OCI-LY7 (cell line): ENCODE measurements around the gene BLCAP. TPM values are rescaled to one million over a fixed set of nuclear protein-coding genes. Genes with fewer than 3 reads are reported as not detected.

Source experiments
- BruUV-seq: library from RNA; stranded (reverse); fragments of 400-500 nt; replicated peaks from 2 replicates; lab custom pipeline; 2021; lab: Mats Ljungman, UMichigan
- CTCF ChIA-PET: fragments of 300-600 bp; sonication (Branson Sonifier 250); formaldehyde crosslinking; loops from one replicate; lab custom pipeline; 2022; ENCODE audit warnings: antibody characterized with exemption; ENCODE audit not compliant: unreplicated experiment; lab: Charles Lee
- POLR2A ChIA-PET: fragments of 300-600 bp; sonication (Branson Sonifier 250); formaldehyde crosslinking; loops from one replicate; lab custom pipeline; 2022; ENCODE audit warnings: antibody characterized with exemption; lab: Charles Lee
- DNase-seq: peaks from one replicate; pipeline ENCODE4 v3.0.0-alpha.2; 2015; ENCODE audit warnings: low spot score
- H2AFZ ChIP-seq: fragments of 200-600 bp; sonication (generic), shearing (Covaris generic); 2 replicates; pipeline ENCODE4 v1.6.1; 2014; ENCODE audit warnings: mild to moderate bottlenecking, antibody characterized with exemption, low read length, moderate library complexity
- H3K27ac ChIP-seq: fragments of 200-600 bp; sonication (generic); 2 replicates; pipeline ENCODE4 v1.5.1; 2014; ENCODE audit warnings: mixed run types, low read depth, mild to moderate bottlenecking, moderate library complexity, low read length, inconsistent platforms; ENCODE audit not compliant: poor library complexity, severe bottlenecking
- H3K36me3 ChIP-seq: fragments of 200-600 bp; sonication (generic); 2 replicates; pipeline ENCODE4 v1.6.1; 2014; ENCODE audit warnings: mild to moderate bottlenecking, antibody characterized with exemption, low read length, moderate library complexity, mixed read lengths; ENCODE audit not compliant: insufficient read depth
- H3K4me1 ChIP-seq: fragments of 200-600 bp; sonication (generic); 2 replicates; pipeline ENCODE4 v1.5.1; 2014; ENCODE audit warnings: mild to moderate bottlenecking, low read length; ENCODE audit not compliant: insufficient read depth, poor library complexity, severe bottlenecking
- H3K4me2 ChIP-seq: fragments of 200-600 bp; sonication (generic); 2 replicates; pipeline ENCODE4 v1.6.1; 2014; ENCODE audit warnings: mild to moderate bottlenecking, low read length
- H3K4me3 ChIP-seq: fragments of 200-600 bp; sonication (generic); 2 replicates; pipeline ENCODE4 v1.5.1; 2014; ENCODE audit warnings: mild to moderate bottlenecking, low read depth, low read length; ENCODE audit not compliant: poor library complexity, severe bottlenecking
- H3K79me2 ChIP-seq: fragments of 200-600 bp; sonication (generic); 2 replicates; pipeline ENCODE4 v1.6.1; 2016; ENCODE audit warnings: low read depth, mild to moderate bottlenecking, low read length, moderate library complexity, mixed read lengths; ENCODE audit not compliant: insufficient read depth
- H3K9me2 ChIP-seq: fragments of 200-600 bp; sonication (generic); 2 replicates; pipeline ENCODE4 v1.6.1; 2016; ENCODE audit warnings: mild to moderate bottlenecking, low read length, mixed read lengths; ENCODE audit not compliant: insufficient read depth
- H3K9me3 ChIP-seq: fragments of 200-600 bp; sonication (generic); 2 replicates; pipeline ENCODE4 v1.6.1; 2014; ENCODE audit warnings: mild to moderate bottlenecking, mixed run types, low read length, mixed read lengths
- H4K20me1 ChIP-seq: fragments of 200-600 bp; sonication (generic); 2 replicates; pipeline ENCODE4 v1.6.1; 2014; ENCODE audit warnings: mild to moderate bottlenecking, antibody characterized with exemption, low read length, moderate library complexity, mixed read lengths; ENCODE audit not compliant: insufficient read depth
- CTCF ChIP-seq: fragments of 200-600 bp; sonication (generic); conservative IDR thresholded peaks from 2 replicates; pipeline ENCODE4 v1.5.1; 2014; ENCODE audit warnings: mild to moderate bottlenecking, antibody characterized with exemption, low read length, moderate library complexity, mixed read lengths
- EZH2phosphoT487 ChIP-seq: fragments of 200-600 bp; sonication (generic); IDR thresholded peaks from 2 replicates; pipeline ENCODE4 v1.6.1; 2018; ENCODE audit warnings: low read depth, borderline replicate concordance, mild to moderate bottlenecking, mixed run types, antibody characterized with exemption, low read length, moderate library complexity, mixed read lengths
- intact Hi-C: fragments of 100-400 bp; cut with micrococcal nuclease; formaldehyde crosslinking; loops from one replicate; pipeline ENCODE4 v1.10.0; 2022; ENCODE audit not compliant: unreplicated experiment
- total RNA-seq, 2 experiments: library from RNA; depleted of rRNA in 1 of 2; stranded (reverse); fragments of >200 nt in 1 of 2; shearing (Covaris generic) in 1 of 2; gene quantifications; 2 replicates each; pipeline ENCODE4 v1.2.3, GENCODE V29; 2014 to 2022

The BLCAP gene
- total RNA-seq, 2 experiments from 2014 or later: 32.3 to 55.1 TPM

GRCh38 chr20:37525810-37526209 is 1.9 kb downstream of the BLCAP start:
- H3K79me2 ChIP-seq: peaks cover 38% of the 10 kb centered on the region
- POLR2A ChIA-PET: interaction anchor here (0.7 to 1.3 kb wide), 3 partner anchors 20 to 250 kb away, joined by 3 read pairs; no protein-coding TSS in a partner anchor
- H3K27ac ChIP-seq: no peak overlapping the region
- no peaks in the 10 kb centered on the region for H3K9me3 ChIP-seq
- peaks cover 12% of the 10 kb centered on the region for H4K20me1 ChIP-seq
- TF ChIP-seq EZH2phosphoT487 (no peak), CTCF (no peak)
- no peak overlapping the region for H2AFZ ChIP-seq
- H3K9me2 ChIP-seq: no peaks in the 10 kb centered on the region
- CTCF ChIA-PET: no interaction called here
- H3K4me1 ChIP-seq: peaks cover 27% of the 10 kb centered on the region
- BruUV-seq: no TSS peak
- H3K4me3 ChIP-seq: peak overlapping the region; percentile 81
- peak overlapping the region; percentile 96 for H3K4me2 ChIP-seq
- 0 out of 2 replicates have a peak, but pooled peaks cover 4% of the 10 kb centered on the region for H3K36me3 ChIP-seq
- intact Hi-C loops: loop anchor here (2.0 to 5.0 kb wide), 2 partner anchors 257 to 334 kb away; no protein-coding TSS in a partner anchor
- DNase-seq: no peak

- TF ChIP-seq EZH2phosphoT487 (no peak), CTCF (no peak)
- DNase-seq: no peak
- peak overlapping the region; percentile 81 for H3K4me3 ChIP-seq
- intact Hi-C loops: loop anchor here (5.0 kb wide), 1 partner anchor 333 kb away; no protein-coding TSS in a partner anchor
- H3K9me3 ChIP-seq: no peaks in the 10 kb centered on the region
- H3K9me2 ChIP-seq: no peaks in the 10 kb centered on the region
- H3K79me2 ChIP-seq: peaks cover 38% of the 10 kb centered on the region
- no peak overlapping the region for H2AFZ ChIP-seq
- POLR2A ChIA-PET: interaction anchor here (1.3 kb wide), 2 partner anchors 19 to 250 kb away, joined by 3 read pairs; no protein-coding TSS in a partner anchor
- peaks cover 27% of the 10 kb centered on the region for H3K4me1 ChIP-seq
- peak overlapping the region; percentile 96 for H3K4me2 ChIP-seq
- peaks cover 12% of the 10 kb centered on the region for H4K20me1 ChIP-seq
- CTCF ChIA-PET: no interaction called here
- H3K36me3 ChIP-seq: 0 out of 2 replicates have a peak, but pooled peaks cover 4% of the 10 kb centered on the region
- no TSS peak for BruUV-seq
- no peak overlapping the region for H3K27ac ChIP-seq
Measured at GRCh38 chr20:37524859-37525708, 2.6 kb downstream of the BLCAP start.
